ENCODE results near the gene GPR21.

The GPR21 gene

GRCh38 chr9:123039617-123040219 lies 6.3 kb downstream of the GPR21 start:
- H3K4me1 ChIP-seq: peaks cover 0 to 76% (median 22%) of the 10 kb centered on the region in 4 donors
- no peak overlapping the region for H3K4me3 ChIP-seq

DNA sequence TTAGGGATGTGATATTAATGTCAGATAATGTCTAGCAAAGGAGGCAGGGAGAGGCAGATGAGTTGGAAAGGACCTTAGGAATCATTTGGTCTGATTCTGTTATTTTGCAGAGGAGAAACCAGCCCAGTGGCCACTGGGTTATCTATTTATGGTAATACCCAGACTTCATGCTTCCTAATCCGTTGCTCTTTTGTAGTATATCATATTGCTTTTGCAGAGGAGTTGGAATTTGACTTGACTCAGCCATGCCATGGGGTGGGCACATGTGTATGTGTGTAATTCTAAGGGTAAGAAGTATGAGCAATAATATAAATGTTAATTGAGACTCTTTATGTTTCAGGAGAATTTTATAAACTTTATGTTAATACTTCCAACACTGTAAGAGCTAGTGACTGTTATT lies 7.3 kb downstream of the GPR21 start:
- no peaks in the 10 kb centered on the region for H3K27me3 ChIP-seq
- no peak for DNase-seq
- H3K4me1 ChIP-seq: peaks cover 0 to 87% (median 28%) of the 10 kb centered on the region in 4 donors
- no peak for TF ChIP-seq CTCF (IDR thresholded peaks at IDR 0.05)
- H3K36me3 ChIP-seq: no peaks in the 10 kb centered on the region
- H3K9me3 ChIP-seq: no peaks in the 10 kb centered on the region
- H3K27ac ChIP-seq: peak overlapping the region; percentile 73 to 82
- no peak overlapping the region for H3K4me3 ChIP-seq
- intact Hi-C loops (cut with DNase I; ENCODE audit: low total_unique reads): no loop called here

More at GRCh38 chr9:123039617-123040219, 6.3 kb downstream of the GPR21 start:
- Histone ChIP-seq H3K27me3 (no peaks in the 10 kb centered on the region), H3K27ac (peak overlapping the region; percentile 73 to 82), H3K36me3 (peaks cover 0 to 5% (median 0%) of the 10 kb centered on the region in 3 donors), H3K9me3 (no peaks in the 10 kb centered on the region)
- DNase-seq: no peak
- intact Hi-C loops (cut with DNase I; ENCODE audit: low total_unique reads): no loop called here
- TF ChIP-seq CTCF (IDR thresholded peaks at IDR 0.05): no peak

DNA sequence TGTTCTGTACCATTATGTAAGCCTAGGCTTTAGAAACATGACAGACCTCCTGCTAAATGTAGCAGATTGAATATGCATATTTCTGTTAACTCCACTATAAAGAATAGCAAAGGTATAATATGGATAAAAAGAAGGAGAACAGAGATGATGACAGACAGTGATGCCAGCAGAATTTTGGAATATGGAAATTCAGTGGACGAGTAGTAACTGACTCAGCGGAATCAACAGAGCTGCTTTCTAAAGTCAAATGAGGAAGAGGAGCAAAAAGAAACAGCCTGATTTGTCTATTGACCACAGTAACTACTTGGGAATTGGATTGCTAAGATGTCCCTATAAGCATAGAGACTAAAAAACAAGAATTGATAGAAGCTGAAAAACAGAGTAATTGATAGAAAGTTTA lies 8.0 kb downstream of the GPR21 start:
- no peaks in the 10 kb centered on the region for H3K9me3 ChIP-seq
- no peak for TF ChIP-seq CTCF (IDR thresholded peaks at IDR 0.05)
- H3K27ac ChIP-seq: peak overlapping the region; percentile 73 to 82
- intact Hi-C loops (cut with DNase I; ENCODE audit: low total_unique reads): no loop called here
- H3K4me3 ChIP-seq: no peak overlapping the region
- H3K36me3 ChIP-seq: no peaks in the 10 kb centered on the region
- peaks cover 0 to 93% (median 31%) of the 10 kb centered on the region in 4 donors for H3K4me1 ChIP-seq
- H3K27me3 ChIP-seq: no peaks in the 10 kb centered on the region
- DNase-seq: no peak

DNA sequence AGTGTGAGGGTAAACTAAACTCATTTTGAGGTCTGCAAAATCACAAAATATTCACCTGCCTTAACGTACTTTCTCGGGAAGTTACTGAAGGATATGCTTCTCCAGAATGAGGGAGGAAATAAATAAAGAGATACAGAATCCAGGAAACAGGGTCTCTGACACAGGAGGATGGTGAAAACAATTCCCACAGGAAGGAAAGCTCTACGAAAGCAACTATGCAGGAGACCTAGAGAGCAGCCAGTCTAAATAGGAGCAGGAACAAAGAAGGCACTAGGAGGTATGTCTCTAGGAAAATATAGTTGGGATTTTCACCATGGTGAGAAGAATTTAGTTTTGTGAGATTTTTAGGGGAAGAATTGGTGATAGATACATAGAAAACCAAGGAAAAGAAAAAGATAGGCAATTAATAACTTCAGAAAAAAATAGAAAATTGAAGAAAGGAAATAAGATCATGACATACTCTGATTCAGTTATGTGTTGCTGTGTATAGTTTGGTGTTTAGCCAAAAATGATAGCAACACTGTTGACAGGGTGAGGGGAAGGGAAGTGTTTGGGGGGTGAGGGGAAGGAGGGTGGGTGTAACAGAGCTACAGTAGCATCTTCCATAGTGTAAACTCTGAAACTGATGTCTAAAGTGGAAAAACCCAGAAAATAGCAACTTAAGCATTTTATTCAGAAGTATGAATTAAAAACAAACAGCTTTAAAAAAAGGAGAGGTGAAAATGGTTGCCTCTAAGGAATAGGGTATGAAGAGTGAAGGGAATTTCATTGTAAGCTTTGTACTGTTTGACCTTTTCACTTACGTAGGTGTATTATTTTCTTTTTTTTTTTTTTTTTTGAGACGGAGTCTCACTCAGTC lies 9.8 kb downstream of the GPR21 start:
- peak overlapping the region; percentile 73 to 82 for H3K27ac ChIP-seq

GRCh38 chr9:123044586-123044985 lies 11.1 kb downstream of the GPR21 start:
- no peak for DNase-seq
- no peak overlapping the region for H3K4me3 ChIP-seq
- no peaks in the 10 kb centered on the region for H3K9me3 ChIP-seq
- intact Hi-C loops (cut with DNase I; ENCODE audit: low total_unique reads): no loop called here
- H3K27ac ChIP-seq: peak overlapping the region; percentile 73 to 82
- H3K4me1 ChIP-seq: peaks cover 0 to 99% (median 39%) of the 10 kb centered on the region in 4 donors
- no peak for TF ChIP-seq CTCF (IDR thresholded peaks at IDR 0.05)
- H3K27me3 ChIP-seq: no peaks in the 10 kb centered on the region
- no peaks in the 10 kb centered on the region for H3K36me3 ChIP-seq

More for the DNA sequence above, 9.8 kb downstream of the GPR21 start:
- intact Hi-C loops (cut with DNase I; ENCODE audit: low total_unique reads): no loop called here
- Histone ChIP-seq H3K9me3 (no peaks in the 10 kb centered on the region), H3K36me3 (no peaks in the 10 kb centered on the region), H3K4me1 (peaks cover 0 to 99% (median 37%) of the 10 kb centered on the region in 4 donors), H3K27me3 (no peaks in the 10 kb centered on the region), H3K4me3 (no peak overlapping the region)
- no peak for DNase-seq
- TF ChIP-seq CTCF (IDR thresholded peaks at IDR 0.05): no peak

Data from tibial artery (tissue), 4 donors.